ENCODE data around the gene FGL2.
"Not testable (repeated sequence)": the region's sequence is repeated elsewhere in the genome, so short reads cannot be mapped to it uniquely, and the experiment has no call there.

FGL2 gene

DNA sequence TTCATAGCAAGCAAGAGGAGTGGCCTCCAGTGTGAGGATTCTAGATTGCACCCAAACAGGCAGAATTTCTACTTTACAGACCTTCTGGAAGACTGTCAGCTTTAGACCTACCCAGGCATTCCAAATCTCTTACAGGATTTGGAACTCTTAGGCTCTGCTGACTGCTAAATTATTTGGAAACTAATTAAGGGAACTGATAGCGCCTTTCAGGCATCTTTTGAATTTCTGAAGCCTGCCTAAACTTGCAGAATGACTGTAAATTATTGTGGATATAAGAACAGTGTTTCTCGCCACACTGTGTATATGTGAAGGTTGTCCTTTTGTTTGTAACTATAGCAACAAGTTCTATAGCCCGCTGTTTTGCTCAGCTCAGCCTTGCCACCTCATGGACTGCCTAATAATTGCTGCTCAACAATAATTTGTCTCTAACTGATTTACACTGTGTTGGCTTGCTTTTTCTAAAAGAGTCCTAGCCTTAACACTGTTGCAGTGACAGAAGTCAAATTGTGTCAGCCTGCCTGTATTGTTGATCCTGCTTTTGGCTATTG, 44.6 kb downstream of the FGL2 start:
- DNase-seq, result not testable (repeated sequence)

DNA sequence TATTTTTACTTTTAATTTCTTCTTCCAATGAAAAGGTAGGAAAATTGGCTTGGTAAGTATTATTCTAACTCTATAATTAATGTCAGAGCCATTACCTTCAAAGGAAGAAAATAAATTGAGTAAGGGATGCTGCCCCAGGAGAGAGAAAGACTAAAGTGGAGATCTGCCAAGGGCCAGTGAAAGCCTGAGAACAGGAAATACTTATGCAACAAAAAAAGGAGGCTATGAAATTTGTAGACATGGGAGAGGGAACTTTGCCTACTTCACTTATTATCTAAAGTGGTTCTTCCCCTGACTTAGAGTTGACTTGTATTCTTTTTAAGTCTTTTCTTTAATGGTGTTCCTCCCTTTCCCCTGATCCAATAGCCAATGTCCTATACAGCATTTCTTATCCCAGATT, 47.4 kb downstream of the FGL2 start:
- DNase-seq, result not testable (repeated sequence)

Measured in activated gamma-delta T cell (primary cell).